Left renal cortex interstitium (tissue), 4 donors: Measurements from ENCODE around the gene TCF4. TPM values are rescaled to one million over a fixed set of nuclear protein-coding genes. Genes with fewer than 3 reads are reported as not detected.

ENCODE experiments used
- DNase-seq, 4 donors: peaks; one replicate each; pipeline ENCODE4 v3.0.0-alpha.2; 2013; ENCODE audit warnings: low read depth in 4 of 4, low spot score in 2 of 4, missing footprints in 1 of 4
- polyA plus RNA-seq, 4 donors: library from polyadenylated mRNA; unstranded; fragments of 120-200 nt; gene quantifications; one replicate each; pipeline ENCODE4 v1.2.1, GENCODE V29; 2013; ENCODE audit not compliant: insufficient read length in 4 of 4

Gene TCF4
- polyA plus RNA-seq, 4 donors, result 60.9 to 74.8 (median 71.2) TPM

GRCh38 chr18:55419947-55420664 lies 167.9 kb downstream of the TCF4 start:
- DNase-seq, result no peak

- no peak for DNase-seq
Measured at GRCh38 chr18:55419132-55419946, 168.7 kb downstream of the TCF4 start.

GRCh38 chr18:55418439-55418838 lies 169.6 kb downstream of the TCF4 start:
- no peak for DNase-seq

GRCh38 chr18:55416791-55417190 lies 171.2 kb downstream of the TCF4 start:
- no peak for DNase-seq

GRCh38 chr18:55415258-55415871 lies 172.6 kb downstream of the TCF4 start:
- DNase-seq, result no peak

GRCh38 chr18:55414475-55414874 lies 173.5 kb downstream of the TCF4 start:
- DNase-seq, result no peak

- no peak for DNase-seq
Measured at GRCh38 chr18:55413474-55413873, 174.5 kb downstream of the TCF4 start.

GRCh38 chr18:55407774-55408535 lies 180.0 kb downstream of the TCF4 start:
- DNase-seq, result no peak

GRCh38 chr18:55407191-55407590 lies 180.8 kb downstream of the TCF4 start:
- DNase-seq, result no peak

- DNase-seq, result no peak
Measured at GRCh38 chr18:55406451-55406991, 181.5 kb downstream of the TCF4 start.

- DNase-seq, result no peak
Measured at GRCh38 chr18:55405893-55406406, 182.0 kb downstream of the TCF4 start.

GRCh38 chr18:55405475-55405874 lies 182.5 kb downstream of the TCF4 start:
- DNase-seq, result no peak

GRCh38 chr18:55404832-55405465 lies 183.0 kb downstream of the TCF4 start:
- no peak for DNase-seq

- DNase-seq, result no peak
Measured at GRCh38 chr18:55404136-55404830, 183.7 kb downstream of the TCF4 start.

- DNase-seq, result no peak
Measured at GRCh38 chr18:55403421-55403949, 184.5 kb downstream of the TCF4 start.

- DNase-seq, result no peak
Measured at GRCh38 chr18:55402731-55403405, 185.1 kb downstream of the TCF4 start.

- DNase-seq, result no peak
Measured at GRCh38 chr18:55401638-55402191, 186.3 kb downstream of the TCF4 start.
